ENCODE measurements around the gene TFDP2.
A peak's percentile ranks its signal among the peaks of the same experiment; 100 is the strongest.
"Not testable (repeated sequence)": the region's sequence is repeated elsewhere in the genome, so short reads cannot be mapped to it uniquely, and the experiment has no call there.

TFDP2 gene

GRCh38 chr3:141915016-141915415 lies 234.3 kb downstream of the TFDP2 start:
- no peak for DNase-seq

DNA sequence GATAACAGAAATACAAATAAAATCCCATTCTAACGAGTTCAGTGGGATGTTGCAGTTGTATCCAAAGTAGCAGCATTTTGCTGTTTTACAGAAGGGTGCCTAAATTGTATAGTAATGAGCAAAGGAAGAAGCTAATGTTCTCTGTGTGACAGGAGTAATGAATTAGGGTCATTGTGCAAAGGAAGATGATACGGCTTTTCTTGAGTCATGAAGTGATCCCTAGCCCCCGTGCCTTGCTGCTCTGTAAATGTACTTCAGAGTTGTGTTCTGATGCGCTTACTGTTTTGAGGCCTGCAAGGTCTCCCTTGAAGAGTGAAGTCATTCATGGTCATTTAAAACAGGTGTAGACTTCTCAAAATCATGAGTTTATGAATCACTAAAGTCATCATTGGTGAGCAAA lies 235.0 kb downstream of the TFDP2 start:
- no peak for DNase-seq

- peak; percentile 66 for DNase-seq
Observed at GRCh38 chr3:141913150-141913811, 236.1 kb downstream of the TFDP2 start.

DNA sequence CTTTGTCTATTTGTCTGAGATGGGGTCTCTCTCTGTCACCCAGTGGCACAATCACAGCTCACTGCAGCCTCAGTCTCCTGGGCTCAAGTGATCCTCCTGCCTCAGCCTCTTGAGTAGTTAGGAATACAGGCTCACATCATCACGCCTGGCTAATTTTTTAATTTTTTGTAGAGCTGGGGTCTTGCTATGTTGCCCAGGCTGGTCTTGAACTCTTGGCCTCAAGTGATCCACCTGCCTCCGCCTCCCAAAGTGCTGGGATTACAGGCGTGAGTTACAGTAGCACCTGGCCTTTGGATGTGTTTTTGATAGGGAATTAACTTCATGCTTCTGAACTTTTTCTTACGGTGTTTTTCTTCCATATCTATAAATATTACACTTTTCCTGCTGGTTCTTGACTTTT lies 239.4 kb downstream of the TFDP2 start:
- not testable (repeated sequence) for DNase-seq

- DNase-seq = no peak
Observed at GRCh38 chr3:141909408-141909807, 239.9 kb downstream of the TFDP2 start.

DNA sequence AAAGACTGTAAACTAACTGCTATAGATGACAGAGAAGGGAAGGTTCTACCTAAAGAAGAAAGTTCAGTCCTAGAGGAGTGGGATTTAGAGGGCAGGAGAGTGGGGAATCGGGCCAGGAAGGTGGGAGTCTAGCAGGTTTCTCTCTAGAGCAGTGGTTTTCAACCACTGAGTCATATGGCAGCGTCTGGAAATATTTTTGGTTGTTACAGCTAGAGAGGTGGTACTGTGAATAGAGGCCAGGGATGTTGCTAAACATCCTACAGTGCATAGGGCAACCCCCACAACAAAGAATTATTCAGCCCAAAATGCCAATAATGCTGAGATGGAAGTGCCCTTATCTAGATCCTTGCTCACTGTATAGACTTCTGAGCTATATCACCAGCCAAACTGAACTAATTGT lies 244.2 kb downstream of the TFDP2 start:
- DNase-seq = no peak

DNA sequence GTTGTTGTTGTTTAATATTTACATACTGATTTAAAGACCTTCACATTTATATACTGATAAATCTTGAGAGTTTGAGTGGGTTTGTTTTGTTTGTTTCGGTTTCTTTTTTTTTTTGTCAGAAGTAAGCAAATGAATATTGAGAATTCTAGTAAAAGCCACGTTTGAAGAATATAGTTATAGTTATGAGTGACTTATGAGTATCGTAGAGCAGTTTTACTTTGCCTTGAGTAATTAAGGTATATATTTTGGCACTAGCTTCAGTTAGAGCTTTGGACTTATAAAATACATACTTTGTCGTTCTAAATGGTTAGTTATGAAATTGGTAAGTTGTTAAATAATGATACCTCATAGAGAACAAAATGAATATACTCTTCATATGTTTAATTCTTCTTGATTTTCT lies 245.1 kb downstream of the TFDP2 start:
- DNase-seq = no peak

DNA sequence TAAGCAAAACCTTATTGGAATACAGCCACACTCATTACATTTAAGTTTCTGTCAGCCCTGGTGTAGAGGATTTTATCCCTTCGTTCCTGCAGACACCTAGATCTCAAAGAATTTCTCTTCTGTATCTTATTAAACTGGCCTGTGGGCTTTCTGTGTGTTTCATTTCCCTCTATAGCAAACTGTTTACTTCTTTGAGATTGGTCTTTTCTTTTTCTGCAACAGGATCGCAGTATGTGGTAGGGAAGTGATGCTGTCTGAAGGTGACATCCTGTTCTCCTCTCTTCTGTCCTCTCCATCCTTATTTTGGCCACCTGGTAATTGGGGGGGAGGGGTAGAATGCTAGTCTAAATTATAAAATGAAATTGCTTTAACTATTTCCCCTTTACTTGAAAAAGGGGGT lies 247.4 kb downstream of the TFDP2 start:
- peak; percentile 51 for DNase-seq

DNA sequence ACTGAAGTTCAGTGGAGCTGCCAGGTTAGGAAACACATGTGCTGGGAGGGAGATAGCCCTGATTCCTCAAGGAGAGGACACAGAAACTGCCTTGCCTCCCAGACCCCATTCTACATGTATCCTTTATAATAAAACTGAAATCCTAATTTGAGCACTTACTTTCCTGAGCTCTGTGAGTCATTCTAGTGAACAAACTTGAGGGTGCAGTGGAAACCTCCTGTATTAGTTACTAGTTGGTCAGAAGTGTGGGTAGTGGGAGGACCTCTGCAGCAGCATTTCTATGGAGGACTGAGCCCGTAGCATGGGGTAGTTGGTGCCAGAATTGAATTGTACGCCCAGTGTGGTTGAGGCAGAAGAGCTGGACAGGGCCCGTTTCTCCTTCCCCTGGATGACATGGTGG lies 249.0 kb downstream of the TFDP2 start:
- no peak for DNase-seq

DNA sequence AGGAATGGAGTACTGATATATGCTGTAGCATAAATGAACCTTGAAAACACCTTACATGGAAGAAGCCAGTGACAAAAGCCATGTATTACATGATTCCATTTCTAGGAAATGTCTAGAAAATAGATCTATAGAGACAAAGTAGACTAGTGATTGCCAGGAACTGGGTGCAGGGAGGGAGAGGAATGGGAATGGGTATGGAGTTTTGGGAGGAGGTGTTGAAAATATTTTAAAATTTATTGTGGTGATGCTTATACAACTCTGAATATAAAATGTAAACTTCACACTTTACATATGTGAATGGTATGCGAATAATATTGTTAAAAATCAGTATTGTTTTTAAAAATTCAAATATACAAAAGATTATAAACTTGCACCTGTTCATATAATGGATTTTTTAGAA lies 250.4 kb downstream of the TFDP2 start:
- no peak for DNase-seq

DNA sequence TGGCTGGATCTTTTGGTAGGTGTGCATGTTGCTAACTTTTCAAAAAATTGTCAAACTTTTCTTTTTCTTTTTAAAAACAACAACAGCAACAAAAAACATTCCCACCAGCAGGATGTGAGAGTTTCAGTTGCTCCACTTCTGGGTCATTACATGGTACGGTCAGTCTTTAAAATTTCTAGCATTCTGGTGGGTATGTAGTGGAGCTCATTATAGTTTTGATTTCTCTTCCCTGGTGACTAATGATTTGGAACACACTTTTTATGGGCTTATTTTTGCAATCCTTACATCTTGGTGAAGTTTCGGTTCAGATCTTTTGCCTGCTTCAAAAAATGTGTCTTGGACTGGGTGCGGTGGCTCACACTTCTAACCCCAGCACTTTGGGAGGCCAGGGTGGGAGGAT lies 253.6 kb downstream of the TFDP2 start:
- DNase-seq = no peak

- DNase-seq = peak; percentile 58
Observed at GRCh38 chr3:141894524-141895176, 254.7 kb downstream of the TFDP2 start.

Measured in MV-4-11 (cell line).